ENCODE measurements around the gene CHD5.

The CHD5 gene

GRCh38 chr1:6096243-6097116 is 83.6 kb downstream of the CHD5 start:
- DNase-seq = no peak

- no peak for DNase-seq
These were observed 84.4 kb downstream of the CHD5 start for GRCh38 chr1:6095511-6096242.

GRCh38 chr1:6094801-6095505 is 85.2 kb downstream of the CHD5 start:
- DNase-seq = no peak

GRCh38 chr1:6094246-6094645 is 85.9 kb downstream of the CHD5 start:
- DNase-seq = no peak

GRCh38 chr1:6093611-6094010 is 86.5 kb downstream of the CHD5 start:
- DNase-seq = no peak

GRCh38 chr1:6093071-6093470 is 87.0 kb downstream of the CHD5 start:
- no peak for DNase-seq

GRCh38 chr1:6092211-6092610 is 87.9 kb downstream of the CHD5 start:
- no peak for DNase-seq

- DNase-seq = no peak
These were observed 88.4 kb downstream of the CHD5 start for GRCh38 chr1:6091823-6092109.

GRCh38 chr1:6090996-6091822 is 88.9 kb downstream of the CHD5 start:
- DNase-seq = no peak

GRCh38 chr1:6090288-6090687 is 89.8 kb downstream of the CHD5 start:
- DNase-seq = no peak

- no peak for DNase-seq
These were observed 91.2 kb downstream of the CHD5 start for GRCh38 chr1:6088956-6089355.

- DNase-seq = no peak
These were observed 92.2 kb downstream of the CHD5 start for GRCh38 chr1:6087958-6088357.

- no peak for DNase-seq
These were observed 92.7 kb downstream of the CHD5 start for GRCh38 chr1:6087377-6087772.

GRCh38 chr1:6086762-6087376 is 93.3 kb downstream of the CHD5 start:
- DNase-seq = no peak

- DNase-seq = no peak
These were observed 93.8 kb downstream of the CHD5 start for GRCh38 chr1:6086358-6086757.

- DNase-seq = no peak
These were observed 94.5 kb downstream of the CHD5 start for GRCh38 chr1:6085666-6086065.

GRCh38 chr1:6084781-6085495 is 95.2 kb downstream of the CHD5 start:
- no peak for DNase-seq

- no peak for DNase-seq
These were observed 96.2 kb downstream of the CHD5 start for GRCh38 chr1:6083801-6084446.

GRCh38 chr1:6083385-6083784 is 96.7 kb downstream of the CHD5 start:
- no peak for DNase-seq

- no peak for DNase-seq
These were observed 97.6 kb downstream of the CHD5 start for GRCh38 chr1:6082430-6082971.

- DNase-seq = no peak
These were observed 98.2 kb downstream of the CHD5 start for GRCh38 chr1:6081901-6082300.

All from NCI-H1092 (cell line).